Activated CD4-positive, alpha-beta T cell treated with anti-CD3 and anti-CD28 coated beads, Interleukin-10, Interleukin-2, amounts not matched to agents 100 ng/mL and 50 ng/mL, durations not matched to agents 16 hours and 8 hours (primary cell): ENCODE results near the gene XYLT2.
"Not testable (repeated sequence)": the region's sequence is repeated elsewhere in the genome, so short reads cannot be mapped to it uniquely, and the experiment has no call there.

Source experiments
- DNase-seq: peaks from one replicate; pipeline ENCODE4 v3.0.0-alpha.2; 2020

Gene XYLT2

DNA sequence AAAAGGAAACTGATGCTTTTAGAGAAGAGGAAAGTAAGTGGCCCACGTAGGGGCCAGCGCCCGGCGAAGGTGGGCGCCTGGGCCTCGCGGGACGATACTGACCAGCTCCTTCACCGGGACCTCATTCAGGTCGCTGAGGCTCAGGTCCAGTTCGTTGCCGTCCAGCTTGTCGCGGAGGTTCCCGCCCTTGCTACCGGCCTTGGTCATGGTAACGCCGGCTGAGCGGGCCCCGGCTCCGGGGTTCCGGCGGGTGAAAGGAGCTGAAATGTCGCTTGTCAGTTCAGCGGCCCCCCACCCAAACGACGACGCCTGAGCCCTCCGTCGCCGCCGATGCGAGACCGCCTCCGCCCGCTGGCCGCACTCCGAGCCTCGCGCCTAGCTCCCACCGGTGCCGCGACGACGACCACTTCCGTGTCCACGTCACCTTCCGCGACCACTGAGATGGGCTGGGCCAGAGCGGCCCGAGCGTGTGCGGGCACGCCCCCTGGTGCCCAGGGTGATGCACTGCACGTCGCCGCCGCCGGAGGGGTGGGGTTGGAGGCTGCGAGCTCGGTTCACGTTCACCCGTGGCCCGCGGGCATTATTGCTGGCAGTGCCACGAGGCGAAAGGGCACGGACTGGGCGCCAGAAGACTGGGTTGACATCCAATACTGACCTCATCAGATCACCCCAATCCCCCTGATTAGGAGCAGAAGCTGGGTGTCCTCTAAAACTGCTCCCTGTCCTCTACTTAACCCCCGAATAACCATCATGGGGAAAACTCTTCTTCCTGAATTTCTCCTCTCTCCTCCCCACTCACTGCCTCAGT is 51.4 kb downstream of the XYLT2 start, which contains the start of gene LRRC59:
Gene LRRC59, minus strand, starts transcription at position 413 of the 808 bp plus-strand sequence. Its CDS starts 206 bp downstream, at position 207.
- peak; percentile 94 for DNase-seq

GRCh38 chr17:50397919-50398285 is 52.0 kb downstream of the XYLT2 start:
- DNase-seq, result no peak

DNA sequence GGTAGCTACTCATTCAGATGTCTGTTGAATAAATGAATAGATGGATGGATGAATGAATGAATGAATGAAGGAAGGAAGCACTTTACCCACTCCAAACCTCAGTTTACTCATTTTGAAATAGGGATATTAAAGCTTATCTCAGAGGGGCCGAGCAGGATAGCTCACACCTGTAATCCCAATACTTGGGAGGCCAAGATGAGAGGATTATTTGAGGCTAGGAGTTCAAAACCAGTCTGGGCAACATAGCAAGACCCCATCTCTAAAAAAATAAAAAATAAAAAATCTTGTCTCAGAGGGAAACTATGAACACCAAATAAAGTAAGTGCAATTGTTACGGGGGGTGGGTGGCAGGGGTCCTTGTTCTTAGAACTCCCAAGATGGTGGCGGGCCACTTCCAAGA is 52.7 kb downstream of the XYLT2 start:
- not testable (repeated sequence) for DNase-seq

DNA sequence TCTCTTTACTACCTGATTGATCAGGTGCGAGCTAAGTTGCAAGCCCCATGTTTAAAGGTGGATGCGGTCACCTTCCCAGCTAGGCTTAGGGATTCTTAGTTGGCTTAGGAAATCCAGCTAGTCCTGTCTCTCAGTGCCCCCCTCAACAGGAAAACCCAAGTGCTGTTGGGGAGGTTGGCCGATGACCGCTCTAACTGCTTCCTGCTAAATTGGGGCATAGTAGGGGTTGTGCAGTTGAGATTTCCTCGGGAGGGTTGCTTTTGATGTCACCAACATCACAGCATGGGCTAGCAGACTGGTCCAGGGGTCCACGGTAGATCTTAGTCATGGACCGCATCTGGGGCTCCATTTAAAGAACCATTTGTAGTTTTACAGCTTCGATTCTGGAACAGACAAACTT is 53.7 kb downstream of the XYLT2 start:
- DNase-seq, result not testable (repeated sequence)

GRCh38 chr17:50405351-50405750 is 59.4 kb downstream of the XYLT2 start:
- not testable (repeated sequence) for DNase-seq

GRCh38 chr17:50406578-50406977 is 60.7 kb downstream of the XYLT2 start:
- DNase-seq, result no peak

GRCh38 chr17:50407921-50408320 is 62.0 kb downstream of the XYLT2 start:
- no peak for DNase-seq
